ENCODE data around the gene TYK2.

Gene TYK2

GRCh38 chr19:10332965-10333757 lies 47.2 kb downstream of the TYK2 start, which contains the start of gene RAVER1:
RAVER1 (minus strand) TSS chr19:10333529; CDS start chr19:10333507, 22 bp downstream.
- DNase-seq: peak; percentile 90

GRCh38 chr19:10332158-10332964 lies 48.0 kb downstream of the TYK2 start:
- DNase-seq: no peak

- no peak for DNase-seq
Measured at GRCh38 chr19:10329555-10329954, 50.8 kb downstream of the TYK2 start.

GRCh38 chr19:10328558-10329429 lies 51.6 kb downstream of the TYK2 start:
- no peak for DNase-seq

GRCh38 chr19:10327793-10328192 lies 52.6 kb downstream of the TYK2 start:
- no peak for DNase-seq

GRCh38 chr19:10325732-10326131 lies 54.6 kb downstream of the TYK2 start:
- DNase-seq: no peak

- DNase-seq: no peak
Measured at GRCh38 chr19:10321874-10322835, 58.2 kb downstream of the TYK2 start.

- DNase-seq: no peak
Measured at GRCh38 chr19:10321417-10321797, 59.0 kb downstream of the TYK2 start.

DNA sequence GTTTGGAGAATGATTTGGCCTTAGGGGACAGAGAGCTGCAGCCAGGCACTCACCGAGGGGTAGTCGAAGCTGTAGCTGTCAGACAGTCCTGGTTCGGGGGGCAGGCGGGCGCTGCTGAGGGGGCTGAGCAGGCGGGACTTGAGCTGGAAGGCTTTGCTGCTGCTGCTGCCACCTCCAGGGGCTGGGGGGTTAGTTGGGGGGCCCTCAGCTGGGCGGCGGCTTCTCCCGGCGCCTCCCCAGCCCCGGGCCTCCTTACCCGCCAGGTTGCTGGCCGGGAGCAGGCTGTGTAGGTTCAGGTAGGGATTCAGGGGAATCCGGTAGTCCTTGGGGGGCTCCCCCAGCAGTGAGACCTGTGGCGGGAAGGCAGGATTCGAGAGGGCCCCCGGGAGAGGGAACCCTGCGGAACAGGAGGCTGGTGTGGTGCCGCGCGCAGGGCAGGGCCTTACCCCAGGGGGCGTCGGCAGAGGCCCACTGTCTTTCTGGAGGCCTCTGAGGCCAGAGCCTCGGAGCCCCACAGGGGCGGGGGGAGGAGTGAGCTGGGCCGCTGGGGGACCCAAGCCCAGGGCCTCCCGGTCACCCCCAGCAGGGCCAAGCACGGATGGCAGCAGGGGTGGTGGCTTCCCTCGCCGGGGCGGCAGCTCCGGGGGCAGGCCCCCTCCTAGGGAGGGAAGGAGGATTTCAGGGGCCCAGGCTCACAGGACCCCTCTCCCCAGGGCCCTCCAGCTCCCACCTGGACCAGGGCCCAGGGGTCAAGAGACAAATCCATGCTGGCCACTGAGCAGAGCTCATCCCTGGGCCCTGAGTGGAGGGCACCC lies 59.6 kb downstream of the TYK2 start:
- DNase-seq: no peak

DNA sequence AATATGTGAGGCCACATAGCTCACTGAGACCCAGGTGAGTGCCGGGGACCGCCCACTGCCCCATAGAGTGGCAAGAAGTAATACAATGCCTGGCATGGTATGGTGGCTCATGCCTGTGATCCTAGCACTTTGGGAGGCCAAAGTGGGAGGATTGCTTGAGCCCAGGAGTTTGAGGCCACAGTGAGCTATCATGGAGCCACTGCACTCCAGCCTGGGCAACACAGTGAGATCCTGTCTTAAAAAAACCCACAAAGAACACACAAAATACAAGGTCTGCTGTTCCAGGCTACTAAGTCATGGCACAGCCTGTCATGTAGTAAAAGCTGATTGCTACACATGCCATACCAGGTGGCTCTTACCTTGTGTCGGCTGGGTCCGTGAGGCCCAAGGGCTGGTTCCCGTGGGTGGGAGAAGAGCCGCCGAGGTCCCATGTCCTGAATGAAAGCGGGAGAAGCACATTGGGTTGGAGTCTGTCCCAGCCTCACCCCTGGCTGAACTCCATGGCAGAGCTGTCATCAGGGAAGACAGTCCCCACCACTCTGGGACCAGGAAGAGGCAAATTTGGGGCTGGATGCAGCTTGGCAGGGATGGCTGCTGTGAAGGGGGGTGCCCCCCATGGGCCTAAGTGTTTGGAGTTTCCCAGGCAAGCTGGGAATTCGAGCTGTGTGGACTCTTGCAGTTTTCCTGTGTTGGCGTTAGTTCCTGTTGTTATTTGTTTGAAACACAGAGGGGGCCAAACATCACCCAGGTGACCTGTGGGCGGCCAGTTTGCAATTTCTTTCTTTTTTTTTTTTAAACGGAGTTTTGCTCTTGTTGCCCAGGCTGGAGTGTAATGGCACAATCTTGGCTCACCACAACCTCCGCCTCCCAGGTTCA lies 61.3 kb downstream of the TYK2 start:
- DNase-seq: no peak

DNA sequence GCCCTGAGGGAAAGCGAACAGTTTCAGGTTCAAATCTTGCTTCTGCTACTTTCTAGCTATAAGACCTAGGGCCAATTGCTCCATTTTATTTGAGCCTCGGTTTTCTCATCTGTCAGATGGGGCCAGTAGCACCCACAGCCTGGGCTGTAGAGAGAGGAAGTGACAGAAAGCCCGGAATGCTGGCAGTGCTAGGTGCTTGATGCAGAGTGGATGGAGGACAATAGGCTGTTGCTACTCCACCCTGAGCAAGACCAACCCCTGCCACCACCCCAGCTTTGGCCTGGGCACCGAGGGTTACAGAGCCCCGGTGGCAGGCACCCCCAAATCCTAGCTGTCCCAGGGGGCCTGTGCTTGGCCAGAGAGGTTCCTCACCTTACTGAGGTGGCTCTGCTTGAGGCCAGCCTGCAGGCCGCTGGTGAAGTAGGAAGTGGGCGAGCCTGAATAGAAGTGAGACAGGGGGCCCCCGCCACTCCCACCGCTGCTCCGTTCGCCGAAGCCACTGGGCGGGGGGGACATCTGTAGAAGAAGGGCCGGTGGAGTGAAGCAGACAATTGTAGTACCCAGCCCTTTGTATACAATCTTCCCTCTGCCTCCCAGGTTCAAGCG lies 62.4 kb downstream of the TYK2 start:
- no peak for DNase-seq

- no peak for DNase-seq
Measured at GRCh38 chr19:10317045-10317856, 63.1 kb downstream of the TYK2 start.

GRCh38 chr19:10316229-10317044 lies 63.9 kb downstream of the TYK2 start:
- DNase-seq: no peak

DNA sequence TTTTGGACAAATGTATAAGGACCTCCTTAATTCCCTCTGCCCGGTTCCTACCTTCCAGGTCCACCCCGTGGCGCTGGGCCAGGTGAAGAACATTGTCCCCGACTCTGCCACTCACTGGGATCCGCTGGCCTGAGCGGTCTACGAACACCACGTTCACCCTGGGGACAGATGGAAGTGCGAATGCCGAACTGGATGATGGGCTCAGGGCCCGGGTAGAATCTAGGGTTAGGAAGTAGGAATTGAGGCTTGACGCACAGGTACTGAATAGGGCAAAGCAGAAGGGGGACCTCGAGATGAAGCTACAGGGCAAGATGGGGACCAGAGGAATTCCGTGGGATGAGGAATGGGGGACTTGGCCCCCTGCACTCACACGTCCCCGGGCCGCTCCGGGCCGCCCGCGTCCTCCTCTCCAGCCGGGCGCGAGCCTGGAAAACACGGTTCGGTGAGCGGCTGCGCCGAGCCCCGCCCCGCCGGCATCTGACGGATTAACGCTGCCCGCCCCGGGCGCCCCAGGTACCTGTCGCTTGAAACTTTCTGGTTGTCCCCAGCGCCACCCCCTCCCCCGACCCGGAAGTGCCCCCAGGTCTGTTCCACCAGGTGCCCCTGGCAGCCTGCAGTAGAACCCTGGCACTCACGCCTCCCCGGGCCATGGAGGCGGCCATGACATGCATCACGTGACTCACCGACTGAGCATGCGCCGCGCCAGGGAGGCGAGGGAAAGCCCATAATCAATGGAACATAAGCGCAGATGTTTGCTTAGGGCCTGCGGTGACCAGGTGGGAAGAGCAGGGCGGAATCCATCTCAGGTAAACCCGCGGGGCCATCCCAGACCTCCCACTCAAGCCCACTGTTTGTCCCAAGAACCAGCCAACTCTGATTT lies 64.8 kb downstream of the TYK2 start, which contains the start of gene FDX2:
Gene FDX2 (minus strand): TSS at position 681 of the 880 bp plus-strand sequence. CDS start 19 bp downstream, at position 662.
- peak; percentile 58 for DNase-seq

DNA sequence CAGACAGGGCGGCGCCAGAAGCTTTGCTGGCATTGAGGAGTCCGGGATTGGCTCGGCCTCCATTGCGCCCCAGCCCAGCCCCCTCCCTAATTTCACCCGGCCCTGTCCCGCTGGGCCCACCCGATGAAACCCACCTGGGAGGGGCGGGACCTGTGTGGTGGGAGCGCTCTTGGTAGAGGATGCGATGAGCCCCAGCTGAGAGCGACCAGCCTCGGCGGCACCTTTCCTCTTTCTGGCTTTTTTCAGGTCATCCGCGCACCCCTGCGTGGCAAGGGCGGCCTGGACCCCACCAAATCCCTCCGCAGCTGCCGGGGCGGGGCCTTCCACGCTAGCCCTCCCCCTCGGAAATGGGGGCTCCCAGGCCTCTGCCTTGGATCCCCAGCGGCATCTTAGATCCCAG lies 70.9 kb downstream of the TYK2 start, which contains the start of gene ZGLP1:
Gene ZGLP1 (minus strand): TSS at position 393 of the 400 bp plus-strand sequence.
- no peak for DNase-seq

DNA sequence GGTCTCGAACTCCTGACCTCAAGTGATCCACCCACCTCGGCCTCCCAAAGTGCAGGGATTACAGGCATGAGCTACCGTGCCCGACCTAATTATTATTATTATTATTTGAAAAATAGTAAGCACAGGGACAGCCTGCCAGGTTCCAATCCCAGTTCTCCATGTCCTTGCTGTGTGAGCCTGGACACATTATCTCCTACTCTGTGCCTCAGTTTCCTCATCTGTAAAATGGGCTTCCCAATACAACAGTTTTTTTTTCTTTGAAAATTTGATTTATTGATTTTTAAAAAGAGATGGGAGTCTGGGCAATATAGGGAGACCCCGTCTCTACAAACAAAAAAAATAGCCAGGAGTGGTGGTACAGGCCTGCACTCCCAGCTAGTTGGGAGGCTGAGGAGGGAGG lies 74.0 kb downstream of the TYK2 start:
- DNase-seq: no peak

All from KG1 (cell line).